Skeletal muscle tissue (tissue), 4 donors: ENCODE data around the gene TOP2A. TPM values are rescaled to one million over a fixed set of nuclear protein-coding genes. Genes with fewer than 3 reads are reported as not detected.
A peak's percentile ranks its signal among the peaks of the same experiment; 100 is the strongest.

Experiments
- H3K27ac ChIP-seq: one replicate; pipeline ENCODE4 v1.7.0; 2013; ENCODE audit warnings: mild to moderate bottlenecking, low read depth, low read length, inconsistent platforms
- H3K27me3 ChIP-seq, 3 donors: one replicate each; pipeline ENCODE4 v1.7.0; 2013; ENCODE audit warnings: low read length in 3 of 3; ENCODE audit not compliant: control insufficient read depth in 3 of 3, insufficient read depth in 3 of 3
- H3K36me3 ChIP-seq, 3 donors: one replicate each; pipeline ENCODE4 v1.7.0; 2013; ENCODE audit warnings: low read length in 3 of 3; ENCODE audit not compliant: control insufficient read depth in 3 of 3, insufficient read depth in 3 of 3
- H3K4me1 ChIP-seq, 3 donors: one replicate each; pipeline ENCODE4 v1.7.0; 2013; ENCODE audit warnings: low read length in 3 of 3, mild to moderate bottlenecking in 3 of 3; ENCODE audit not compliant: control insufficient read depth in 3 of 3, insufficient read depth in 3 of 3
- H3K4me3 ChIP-seq, 3 donors: one replicate each; pipeline ENCODE4 v1.7.0; 2013; ENCODE audit warnings: low read length in 3 of 3
- H3K9ac ChIP-seq, 3 donors: one replicate each; pipeline ENCODE4 v1.7.0; 2013; ENCODE audit warnings: low read length in 3 of 3, mild to moderate bottlenecking in 3 of 3, moderate library complexity in 2 of 3, low read depth in 1 of 3
- H3K9me3 ChIP-seq, 3 donors: one replicate each; pipeline ENCODE4 v1.7.0; 2013; ENCODE audit warnings: low read length in 3 of 3; ENCODE audit not compliant: control insufficient read depth in 3 of 3
- total RNA-seq: library from RNA; depleted of rRNA; stranded (reverse); fragments of >200 nt; gene quantifications from one replicate; pipeline ENCODE4 v1.2.3, GENCODE V29; 2014
- donor health status: Osteomylitis.

TOP2A gene
- total RNA-seq: 21.4 TPM

GRCh38 chr17:40417609-40418427, at the start of gene TOP2A:
TSS of gene TOP2A (minus strand) at chr17:40417896. CDS start at chr17:40417791, 105 bp downstream.
- Histone ChIP-seq H3K4me1 (peaks cover 9 to 15% (median 14%) of the 10 kb centered on the region in 3 donors), H3K4me3 (peak within 1 kb of the TSS; percentile 73 to 82 (median 81)), H3K27me3 (peaks cover 0 to 6% (median 2%) of the 10 kb centered on the region in 3 donors), H3K27ac (peak within 1 kb of the TSS; percentile 42), H3K9me3 (no peaks in the 10 kb centered on the region), H3K36me3 (no peaks in the 10 kb centered on the region), H3K9ac (peak within 1 kb of the TSS; percentile 54 to 68 (median 68))

- no peak overlapping the region for H3K9ac ChIP-seq
- no peaks in the 10 kb centered on the region for H3K9me3 ChIP-seq
- H3K36me3 ChIP-seq: no peaks in the 10 kb centered on the region
- H3K27me3 ChIP-seq: no peaks in the 10 kb centered on the region
- no peak overlapping the region for H3K4me3 ChIP-seq
- H3K4me1 ChIP-seq: peaks cover under 1 to 5% (median 5%) of the 10 kb centered on the region in 3 donors
- no peak overlapping the region for H3K27ac ChIP-seq
Observed at GRCh38 chr17:40467281-40467867, 49.7 kb upstream of the TOP2A start.

- Histone ChIP-seq H3K27me3 (no peaks in the 10 kb centered on the region), H3K4me1 (peaks cover 8 to 15% (median 11%) of the 10 kb centered on the region in 3 donors), H3K4me3 (no peak overlapping the region), H3K36me3 (no peaks in the 10 kb centered on the region), H3K27ac (no peak overlapping the region), H3K9me3 (no peaks in the 10 kb centered on the region), H3K9ac (no peak overlapping the region)
Observed at GRCh38 chr17:40466298-40466971, 48.7 kb upstream of the TOP2A start.

GRCh38 chr17:40464392-40464855, 46.7 kb upstream of the TOP2A start:
- Histone ChIP-seq H3K36me3 (no peaks in the 10 kb centered on the region), H3K27me3 (no peaks in the 10 kb centered on the region), H3K9me3 (no peaks in the 10 kb centered on the region), H3K27ac (no peak overlapping the region), H3K4me3 (no peak overlapping the region), H3K4me1 (peaks cover 15 to 25% (median 15%) of the 10 kb centered on the region in 3 donors), H3K9ac (no peak overlapping the region)

DNA sequence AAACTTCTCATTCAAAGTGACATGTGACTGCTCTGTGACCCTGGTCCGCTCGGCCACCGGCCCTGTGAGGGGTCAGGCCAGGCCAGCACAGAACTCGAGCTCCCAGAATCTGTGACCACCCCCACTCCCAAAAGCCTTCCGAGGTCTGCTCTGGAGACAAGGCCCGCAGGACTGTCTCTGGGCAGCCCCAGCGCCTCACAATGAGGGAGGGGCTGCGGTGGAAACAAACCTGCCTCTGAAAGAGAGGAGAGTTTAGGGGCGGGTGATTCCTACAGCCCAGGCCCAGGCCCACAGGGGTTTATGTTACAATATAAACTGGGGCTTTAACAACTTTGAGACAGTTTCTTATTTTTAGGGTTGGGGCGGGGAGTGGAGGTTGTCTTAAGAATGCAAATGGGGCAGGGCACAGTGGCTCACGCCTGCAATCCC, 45.4 kb upstream of the TOP2A start:
- no peak overlapping the region for H3K4me3 ChIP-seq
- H3K36me3 ChIP-seq: no peaks in the 10 kb centered on the region
- peaks cover 17 to 32% (median 19%) of the 10 kb centered on the region in 3 donors for H3K4me1 ChIP-seq
- no peak overlapping the region for H3K9ac ChIP-seq
- H3K27me3 ChIP-seq: no peaks in the 10 kb centered on the region
- peak overlapping the region; percentile 56 for H3K27ac ChIP-seq
- no peaks in the 10 kb centered on the region for H3K9me3 ChIP-seq

GRCh38 chr17:40462343-40463121, 44.8 kb upstream of the TOP2A start:
- Histone ChIP-seq H3K27me3 (no peaks in the 10 kb centered on the region), H3K9me3 (no peaks in the 10 kb centered on the region), H3K4me1 (peaks cover 22 to 38% (median 23%) of the 10 kb centered on the region in 3 donors), H3K9ac (no peak overlapping the region), H3K27ac (peak overlapping the region; percentile 56), H3K36me3 (no peaks in the 10 kb centered on the region), H3K4me3 (peak overlapping the region in 1 of 3 donors; percentile 30)

DNA sequence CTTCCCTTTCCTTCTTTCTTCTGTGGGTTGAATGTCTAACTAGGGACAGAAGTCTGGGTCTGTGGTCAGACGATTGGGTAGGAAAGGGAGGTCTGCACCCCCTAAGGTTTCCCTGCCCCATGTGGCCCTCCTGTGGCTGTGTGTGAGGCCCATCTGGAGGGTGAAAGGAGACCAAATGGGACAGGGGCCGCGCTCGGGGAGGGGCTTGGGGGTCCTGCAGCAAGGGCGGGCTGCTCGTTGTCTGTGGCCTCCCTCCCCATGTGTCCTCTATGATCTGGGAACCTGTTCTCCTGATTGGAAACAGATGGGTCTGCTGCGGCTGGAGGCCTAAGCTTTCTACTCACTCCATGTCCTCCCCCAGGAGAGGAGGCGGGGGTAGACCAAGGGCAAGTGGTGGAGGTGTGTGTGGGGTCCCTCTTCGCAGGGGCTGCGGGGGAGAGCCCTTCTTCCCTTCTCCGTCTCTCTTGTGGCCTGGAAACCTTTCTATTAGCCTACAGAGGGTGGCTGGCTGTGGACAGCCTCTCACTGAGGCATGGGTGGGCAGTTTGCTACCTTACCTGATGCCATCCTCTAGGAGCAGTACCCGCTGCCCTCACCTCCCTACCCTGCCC, 44.1 kb upstream of the TOP2A start:
- H3K9me3 ChIP-seq: no peaks in the 10 kb centered on the region
- peak overlapping the region; percentile 56 for H3K27ac ChIP-seq
- peaks cover 0 to 7% (median 4%) of the 10 kb centered on the region in 3 donors for H3K36me3 ChIP-seq
- peak overlapping the region in 1 of 3 donors; percentile 30 for H3K4me3 ChIP-seq
- peaks cover 24 to 43% (median 25%) of the 10 kb centered on the region in 3 donors for H3K4me1 ChIP-seq
- H3K9ac ChIP-seq: no peak overlapping the region
- peaks cover 0 to 4% (median 3%) of the 10 kb centered on the region in 3 donors for H3K27me3 ChIP-seq

DNA sequence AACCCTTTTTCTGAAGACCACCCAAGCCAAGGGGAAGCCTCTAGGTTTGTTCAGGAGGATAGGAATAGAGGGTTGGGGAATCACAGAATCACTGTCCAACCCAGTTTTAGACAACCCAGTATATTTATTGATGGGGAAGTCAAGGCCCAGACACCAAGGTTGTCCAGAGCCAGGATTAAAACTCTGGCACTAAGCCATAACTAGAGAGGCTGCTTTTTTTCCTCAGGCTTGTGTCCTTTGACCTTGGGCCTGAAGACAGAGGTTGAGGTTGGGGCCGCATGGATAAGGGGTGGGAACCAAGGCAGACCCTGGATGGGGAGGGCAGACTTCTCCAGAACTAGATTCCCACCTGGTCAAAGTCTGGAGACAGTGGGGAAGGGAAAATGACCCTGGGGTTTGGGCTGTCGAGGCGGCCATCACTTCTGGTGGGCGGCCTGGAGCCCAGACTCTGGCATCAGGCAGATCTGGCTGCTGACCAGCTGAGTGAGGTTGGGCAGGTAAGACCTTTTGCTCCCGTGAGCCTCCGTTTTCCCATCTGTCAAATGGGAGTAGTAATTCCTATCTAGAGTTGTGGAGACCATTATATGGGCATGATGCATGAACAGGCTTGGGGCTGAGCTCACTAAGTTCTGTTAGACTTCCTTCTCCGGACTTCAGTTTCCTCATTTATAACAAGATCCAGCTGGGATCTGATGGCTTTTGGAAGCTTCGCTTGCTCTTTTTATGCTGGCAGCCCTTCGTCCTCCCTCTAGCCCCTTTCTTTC, 43.5 kb upstream of the TOP2A start:
- Histone ChIP-seq H3K27me3 (peaks cover 0 to 8% (median 4%) of the 10 kb centered on the region in 3 donors), H3K4me1 (peaks cover 29 to 50% (median 30%) of the 10 kb centered on the region in 3 donors), H3K9ac (no peak overlapping the region), H3K9me3 (no peaks in the 10 kb centered on the region), H3K27ac (peak overlapping the region; percentile 56), H3K4me3 (no peak overlapping the region), H3K36me3 (peaks cover 0 to 11% (median 9%) of the 10 kb centered on the region in 3 donors)
